Stimulated activated CD8-positive, alpha-beta memory T cell treated with anti-CD3 and anti-CD28 coated beads, Interleukin-12 subunit alpha, Interleukin-12 subunit beta, amount 100 ng/mL, for 4 hours (primary cell): ENCODE results near the gene MMRN1.

Source experiments
- DNase-seq: peaks from one replicate; pipeline ENCODE4 v3.0.0-alpha.2; 2020; ENCODE audit warnings: low read depth

Gene MMRN1

GRCh38 chr4:89998469-89999011 lies 103.9 kb downstream of the MMRN1 start:
- no peak for DNase-seq

- no peak for DNase-seq
Observed at GRCh38 chr4:90001023-90001422, 106.4 kb downstream of the MMRN1 start.

- DNase-seq = no peak
Observed at GRCh38 chr4:90002441-90003062, 107.9 kb downstream of the MMRN1 start.
